ENCODE measurements around the gene COQ8A.

GRCh38 chr1:226919587-226919986, 20.5 kb upstream of the COQ8A start:
- TF ChIP-seq CTCF (IDR thresholded peaks at IDR 0.05): no peak
- no peak for TF ChIP-seq POLR2A (IDR thresholded peaks at IDR 0.05)
- TF ChIP-seq POLR2AphosphoS5 (IDR thresholded peaks at IDR 0.05): no peak

Measured in gastroesophageal sphincter (tissue), 3 donors.